Thyroid gland (tissue), 4 donors: ENCODE data around the gene TASOR2. TPM values are rescaled to one million over a fixed set of nuclear protein-coding genes. Genes with fewer than 3 reads are reported as not detected.

ENCODE experiments used
- DNase-seq, 2 donors: peaks; one replicate each; pipeline ENCODE4 v3.0.0-alpha.2; 2019
- H3K27ac ChIP-seq, 3 donors: fragments of 200-600 bp; sonication (generic); 1 replicate in 2 of 3; 2 replicates in 1 of 3; pipeline ENCODE4 v1.5.1; 2016 to 2019; ENCODE audit warnings: mild to moderate bottlenecking in 1 of 3, moderate library complexity in 1 of 3
- H3K27me3 ChIP-seq: fragments of 200-600 bp; sonication (generic); one replicate; pipeline ENCODE4 v1.5.1; 2019
- H3K36me3 ChIP-seq, 2 donors: fragments of 200-600 bp; sonication (generic); one replicate each; pipeline ENCODE4 v1.5.1; 2016 to 2019
- H3K4me1 ChIP-seq, 2 donors: fragments of 200-600 bp; sonication (generic); one replicate each; pipeline ENCODE4 v1.5.1; 2017 to 2019
- H3K4me3 ChIP-seq, 3 donors: fragments of 200-600 bp; sonication (generic); replicated peaks in 1 of 3; 1 replicate in 2 of 3; 2 replicates in 1 of 3; pipeline ENCODE4 v1.5.1; 2016; ENCODE audit warnings: mild to moderate bottlenecking in 1 of 3
- H3K9me3 ChIP-seq: fragments of 200-600 bp; sonication (generic); one replicate; pipeline ENCODE4 v1.5.1; 2017
- CTCF ChIP-seq, 6 experiments: fragments of 200-600 bp in 3 of 6; fragments of 450-650 bp in 3 of 6; sonication (generic) in 3 of 6; IDR thresholded peaks; one replicate each; pipeline ENCODE4 v1.5.1; 2016 to 2019; ENCODE audit warnings: antibody characterized with exemption in 6 of 6, mild to moderate bottlenecking in 2 of 6, inconsistent platforms in 1 of 6, moderate library complexity in 1 of 6
- POLR2A ChIP-seq, 2 donors: fragments of 450-650 bp; IDR thresholded peaks; one replicate each; pipeline ENCODE4 v1.6.1; 2017; ENCODE audit warnings: antibody characterized with exemption in 2 of 2, mild to moderate bottlenecking in 2 of 2, moderate library complexity in 1 of 2
- WGBS, 2 donors: methylation state at CpG; one replicate each; pipeline ENCODE4 v1.1.5; 2017; 5-methylcytosine and 5-hydroxymethylcytosine counted together
- intact Hi-C: fragments of 100-400 bp; cut with DNase I; formaldehyde crosslinking; loops from one replicate; pipeline ENCODE4 v1.15.1; 2023
- total RNA-seq, 4 donors: library from RNA; depleted of rRNA; stranded (reverse); fragments of >200 nt; gene quantifications; one replicate each; pipeline ENCODE4 v1.2.3, GENCODE V29; 2016

Gene TASOR2
- total RNA-seq, 4 donors from 2014 or later, result 73.2 to 132 (median 96.3) TPM

GRCh38 chr10:5723692-5724091, 39.1 kb downstream of the TASOR2 start:
- DNase-seq, result no peak
- Histone ChIP-seq H3K27me3 (no peaks in the 10 kb centered on the region), H3K27ac (peak overlapping the region; percentile 60 to 72 (median 66)), H3K4me3 (no peak overlapping the region), H3K9me3 (no peaks in the 10 kb centered on the region), H3K4me1 (peaks cover 0 to 9% of the 10 kb centered on the region in 2 donors), H3K36me3 (peaks cover 0 to 2% of the 10 kb centered on the region in 2 donors)
- TF ChIP-seq CTCF (IDR thresholded peaks at IDR 0.05), result no peak
- peak in 1 of 2 donors; percentile 30 for TF ChIP-seq POLR2A (IDR thresholded peaks at IDR 0.05)
- intact Hi-C loops, result no loop called here
- 32 to 44% methylated on average over 2 of the region's 2 CpGs for WGBS, 2 donors

GRCh38 chr10:5730766-5731165, 46.1 kb downstream of the TASOR2 start:
- TF ChIP-seq CTCF (IDR thresholded peaks at IDR 0.05), result no peak
- no peak for TF ChIP-seq POLR2A (IDR thresholded peaks at IDR 0.05)
- intact Hi-C loops, result no loop called here
- no peak for DNase-seq
- Histone ChIP-seq H3K27me3 (no peaks in the 10 kb centered on the region), H3K27ac (no peak overlapping the region), H3K4me3 (no peak overlapping the region), H3K36me3 (peaks cover 11 to 13% of the 10 kb centered on the region in 2 donors), H3K9me3 (no peaks in the 10 kb centered on the region), H3K4me1 (peaks cover 5 to 8% of the 10 kb centered on the region in 2 donors)
- 89 to 95% methylated on average over 4 of the region's 4 CpGs for WGBS, 2 donors

GRCh38 chr10:5731559-5731958, 46.9 kb downstream of the TASOR2 start:
- Histone ChIP-seq H3K27me3 (no peaks in the 10 kb centered on the region), H3K27ac (peak overlapping the region in 1 of 3 donors; percentile 33), H3K4me1 (peaks cover 5 to 10% of the 10 kb centered on the region in 2 donors), H3K9me3 (no peaks in the 10 kb centered on the region), H3K36me3 (peaks cover 11 to 13% of the 10 kb centered on the region in 2 donors), H3K4me3 (no peak overlapping the region)
- TF ChIP-seq POLR2A (IDR thresholded peaks at IDR 0.05) (no peak), CTCF (IDR thresholded peaks at IDR 0.05) (no peak)
- intact Hi-C loops, result no loop called here
- WGBS, 2 donors, result 93 to 94% methylated on average over 3 of the region's 3 CpGs
- DNase-seq, result no peak

GRCh38 chr10:5732141-5732540, 47.5 kb downstream of the TASOR2 start:
- Histone ChIP-seq H3K4me3 (no peak overlapping the region), H3K9me3 (no peaks in the 10 kb centered on the region), H3K27me3 (no peaks in the 10 kb centered on the region), H3K36me3 (peaks cover 11 to 13% of the 10 kb centered on the region in 2 donors), H3K27ac (peak overlapping the region in 1 of 3 donors; percentile 33), H3K4me1 (peaks cover 10 to 15% of the 10 kb centered on the region in 2 donors)
- TF ChIP-seq POLR2A (IDR thresholded peaks at IDR 0.05) (no peak), CTCF (IDR thresholded peaks at IDR 0.05) (no peak)
- WGBS, 2 donors, result 55 to 58% methylated on average over 4 of the region's 4 CpGs
- intact Hi-C loops, result no loop called here
- peak; percentile 39 to 55 for DNase-seq

Other genes starting within 250 kb of the TASOR2 start
- gene CALML5, start 185.3 kb upstream of the TASOR2 start, total RNA-seq, result not detected
- under 1 TPM in 1 of 4 donors, not detected in 3; 0.24 TPM for gene CALML3, start 159.9 kb upstream of the TASOR2 start, total RNA-seq
- 10 to 100 TPM in 3 of 4 donors, 1 to 10 TPM in 1; 9.9 to 27.7 (median 14.2) TPM for gene ASB13, start 18.2 kb upstream of the TASOR2 start, total RNA-seq
- gene GDI2, start 128.6 kb downstream of the TASOR2 start, total RNA-seq, result 100 to 1,000 TPM; 189 to 281 (median 236) TPM
- 10 to 100 TPM in 3 of 4 donors, 1 to 10 TPM in 1; 8.0 to 19.8 (median 13.1) TPM for gene ANKRD16, start 205.1 kb downstream of the TASOR2 start, total RNA-seq
- 100 to 1,000 TPM in 1 of 4 donors, 10 to 100 TPM in 3; 88.3 to 100 (median 94.8) TPM for gene FBH1, start 205.4 kb downstream of the TASOR2 start, total RNA-seq